Measurements from ENCODE around the gene EBLN1.

Gene EBLN1

GRCh38 chr10:22217842-22218241 lies at the start of gene EBLN1:
TSS of gene EBLN1 (minus strand) at chr10:22218015. CDS start at chr10:22209983, 8,032 bp downstream.
- no peak within 1 kb of the TSS for H3K27ac ChIP-seq (ENCODE audit: low read depth, low read length)
- H3K27me3 ChIP-seq (ENCODE audit: control insufficient read depth, insufficient read depth, low read length), result no peaks in the 10 kb centered on the region
- no peak within 1 kb of the TSS for H3K4me3 ChIP-seq (ENCODE audit: low read depth, low read length)

GRCh38 chr10:22265839-22266537 lies 48.2 kb upstream of the EBLN1 start:
- H3K9me3 ChIP-seq (ENCODE audit: control insufficient read depth, insufficient read depth, low read depth, low read length), result peaks cover 2% of the 10 kb centered on the region; the same call in 1 of the 2 replicates
- H3K27me3 ChIP-seq (ENCODE audit: control insufficient read depth, insufficient read depth, low read length), result peaks cover 4% of the 10 kb centered on the region; the same call in 1 of the 2 replicates
- no peaks in the 10 kb centered on the region for H3K4me1 ChIP-seq (ENCODE audit: control insufficient read depth, insufficient read depth, low read length)
- H3K4me3 ChIP-seq (ENCODE audit: low read depth, low read length), result no peak overlapping the region
- no peak overlapping the region for H3K27ac ChIP-seq (ENCODE audit: low read depth, low read length)
- no peak overlapping the region for H3K9ac ChIP-seq (ENCODE audit: low read length)
- no peaks in the 10 kb centered on the region for H3K36me3 ChIP-seq (ENCODE audit: control insufficient read depth, insufficient read depth, low read length)

More at GRCh38 chr10:22217842-22218241, at the start of gene EBLN1:
- Histone ChIP-seq H3K9me3 (ENCODE audit: control insufficient read depth, insufficient read depth, low read depth, low read length) (no peaks in the 10 kb centered on the region), H3K36me3 (ENCODE audit: control insufficient read depth, insufficient read depth, low read length) (no peaks in the 10 kb centered on the region), H3K4me1 (ENCODE audit: control insufficient read depth, insufficient read depth, low read length) (no peaks in the 10 kb centered on the region), H3K9ac (ENCODE audit: low read length) (no peak within 1 kb of the TSS)

GRCh38 chr10:22263106-22263505 lies 45.3 kb upstream of the EBLN1 start:
- Histone ChIP-seq H3K9me3 (ENCODE audit: control insufficient read depth, insufficient read depth, low read depth, low read length) (peaks cover 2% of the 10 kb centered on the region; the same call in 1 of the 2 replicates), H3K27me3 (ENCODE audit: control insufficient read depth, insufficient read depth, low read length) (peaks cover 13% of the 10 kb centered on the region), H3K9ac (ENCODE audit: low read length) (no peak overlapping the region), H3K36me3 (ENCODE audit: control insufficient read depth, insufficient read depth, low read length) (no peaks in the 10 kb centered on the region), H3K4me3 (ENCODE audit: low read depth, low read length) (no peak overlapping the region), H3K27ac (ENCODE audit: low read depth, low read length) (no peak overlapping the region), H3K4me1 (ENCODE audit: control insufficient read depth, insufficient read depth, low read length) (no peaks in the 10 kb centered on the region)

- Histone ChIP-seq H3K27me3 (ENCODE audit: control insufficient read depth, insufficient read depth, low read length) (peaks cover 47% of the 10 kb centered on the region), H3K9ac (ENCODE audit: low read length) (no peak overlapping the region), H3K4me3 (ENCODE audit: low read depth, low read length) (no peak overlapping the region), H3K36me3 (ENCODE audit: control insufficient read depth, insufficient read depth, low read length) (no peaks in the 10 kb centered on the region), H3K9me3 (ENCODE audit: control insufficient read depth, insufficient read depth, low read depth, low read length) (no peaks in the 10 kb centered on the region), H3K27ac (ENCODE audit: low read depth, low read length) (no peak overlapping the region), H3K4me1 (ENCODE audit: control insufficient read depth, insufficient read depth, low read length) (no peaks in the 10 kb centered on the region)
Observed at GRCh38 chr10:22259280-22259679, 41.5 kb upstream of the EBLN1 start.

GRCh38 chr10:22258471-22258870 lies 40.7 kb upstream of the EBLN1 start:
- H3K27me3 ChIP-seq (ENCODE audit: control insufficient read depth, insufficient read depth, low read length), result peaks cover 55% of the 10 kb centered on the region
- H3K4me1 ChIP-seq (ENCODE audit: control insufficient read depth, insufficient read depth, low read length), result no peaks in the 10 kb centered on the region
- H3K9me3 ChIP-seq (ENCODE audit: control insufficient read depth, insufficient read depth, low read depth, low read length), result no peaks in the 10 kb centered on the region
- no peak overlapping the region for H3K27ac ChIP-seq (ENCODE audit: low read depth, low read length)
- H3K4me3 ChIP-seq (ENCODE audit: low read depth, low read length), result no peak overlapping the region
- no peak overlapping the region for H3K9ac ChIP-seq (ENCODE audit: low read length)
- no peaks in the 10 kb centered on the region for H3K36me3 ChIP-seq (ENCODE audit: control insufficient read depth, insufficient read depth, low read length)

GRCh38 chr10:22253580-22253882 lies 35.7 kb upstream of the EBLN1 start:
- Histone ChIP-seq H3K4me1 (ENCODE audit: control insufficient read depth, insufficient read depth, low read length) (0 out of 2 replicates have a peak, but pooled peaks cover 4% of the 10 kb centered on the region), H3K36me3 (ENCODE audit: control insufficient read depth, insufficient read depth, low read length) (no peaks in the 10 kb centered on the region), H3K27ac (ENCODE audit: low read depth, low read length) (no peak overlapping the region), H3K9me3 (ENCODE audit: control insufficient read depth, insufficient read depth, low read depth, low read length) (no peaks in the 10 kb centered on the region), H3K9ac (ENCODE audit: low read length) (peak overlapping the region; percentile 30), H3K4me3 (ENCODE audit: low read depth, low read length) (peak overlapping the region; percentile 92), H3K27me3 (ENCODE audit: control insufficient read depth, insufficient read depth, low read length) (peaks cover 99% of the 10 kb centered on the region)

GRCh38 chr10:22252801-22253579 lies 35.2 kb upstream of the EBLN1 start:
- H3K4me1 ChIP-seq (ENCODE audit: control insufficient read depth, insufficient read depth, low read length), result 0 out of 2 replicates have a peak, but pooled peaks cover 4% of the 10 kb centered on the region
- H3K9me3 ChIP-seq (ENCODE audit: control insufficient read depth, insufficient read depth, low read depth, low read length), result no peaks in the 10 kb centered on the region
- peaks cover 94% of the 10 kb centered on the region for H3K27me3 ChIP-seq (ENCODE audit: control insufficient read depth, insufficient read depth, low read length)
- no peak overlapping the region for H3K27ac ChIP-seq (ENCODE audit: low read depth, low read length)
- H3K9ac ChIP-seq (ENCODE audit: low read length), result peak overlapping the region; percentile 89
- H3K36me3 ChIP-seq (ENCODE audit: control insufficient read depth, insufficient read depth, low read length), result no peaks in the 10 kb centered on the region
- H3K4me3 ChIP-seq (ENCODE audit: low read depth, low read length), result peak overlapping the region; percentile 92

GRCh38 chr10:22252224-22252800 lies 34.5 kb upstream of the EBLN1 start:
- peak overlapping the region; percentile 92 for H3K4me3 ChIP-seq (ENCODE audit: low read depth, low read length)
- no peaks in the 10 kb centered on the region for H3K36me3 ChIP-seq (ENCODE audit: control insufficient read depth, insufficient read depth, low read length)
- H3K9me3 ChIP-seq (ENCODE audit: control insufficient read depth, insufficient read depth, low read depth, low read length), result no peaks in the 10 kb centered on the region
- no peak overlapping the region; the same call in 1 of the 2 replicates for H3K27ac ChIP-seq (ENCODE audit: low read depth, low read length)
- peak overlapping the region; percentile 89 for H3K9ac ChIP-seq (ENCODE audit: low read length)
- peaks cover 91% of the 10 kb centered on the region for H3K27me3 ChIP-seq (ENCODE audit: control insufficient read depth, insufficient read depth, low read length)
- H3K4me1 ChIP-seq (ENCODE audit: control insufficient read depth, insufficient read depth, low read length), result 0 out of 2 replicates have a peak, but pooled peaks cover 4% of the 10 kb centered on the region

GRCh38 chr10:22251751-22252223 lies 34.0 kb upstream of the EBLN1 start:
- Histone ChIP-seq H3K4me3 (ENCODE audit: low read depth, low read length) (peak overlapping the region; percentile 92), H3K9me3 (ENCODE audit: control insufficient read depth, insufficient read depth, low read depth, low read length) (no peaks in the 10 kb centered on the region), H3K36me3 (ENCODE audit: control insufficient read depth, insufficient read depth, low read length) (no peaks in the 10 kb centered on the region), H3K27ac (ENCODE audit: low read depth, low read length) (no peak overlapping the region; the same call in 1 of the 2 replicates), H3K27me3 (ENCODE audit: control insufficient read depth, insufficient read depth, low read length) (peaks cover 86% of the 10 kb centered on the region), H3K9ac (ENCODE audit: low read length) (peak overlapping the region; percentile 89), H3K4me1 (ENCODE audit: control insufficient read depth, insufficient read depth, low read length) (0 out of 2 replicates have a peak, but pooled peaks cover 4% of the 10 kb centered on the region)

GRCh38 chr10:22250897-22251660 lies 33.3 kb upstream of the EBLN1 start:
- peaks cover 79% of the 10 kb centered on the region for H3K27me3 ChIP-seq (ENCODE audit: control insufficient read depth, insufficient read depth, low read length)
- 0 out of 2 replicates have a peak, but pooled peaks cover 4% of the 10 kb centered on the region for H3K4me1 ChIP-seq (ENCODE audit: control insufficient read depth, insufficient read depth, low read length)
- H3K36me3 ChIP-seq (ENCODE audit: control insufficient read depth, insufficient read depth, low read length), result no peaks in the 10 kb centered on the region
- no peak overlapping the region for H3K9ac ChIP-seq (ENCODE audit: low read length)
- H3K4me3 ChIP-seq (ENCODE audit: low read depth, low read length), result peak overlapping the region; percentile 92
- no peaks in the 10 kb centered on the region for H3K9me3 ChIP-seq (ENCODE audit: control insufficient read depth, insufficient read depth, low read depth, low read length)
- no peak overlapping the region for H3K27ac ChIP-seq (ENCODE audit: low read depth, low read length)
